Breast epithelium (tissue), 4 donors: ENCODE data around the gene CEP128. TPM values are rescaled to one million over a fixed set of nuclear protein-coding genes. Genes with fewer than 3 reads are reported as not detected.

Experiments used
- DNase-seq, 2 donors: peaks; one replicate each; pipeline ENCODE4 v3.0.0-alpha.2; 2019; ENCODE audit warnings: low spot score in 2 of 2
- H3K27ac ChIP-seq, 2 donors: fragments of 200-600 bp; sonication (generic) in 1 of 2; one replicate each; pipeline ENCODE4 v1.5.1; 2016 to 2019; ENCODE audit warnings: mild to moderate bottlenecking in 1 of 2
- H3K27me3 ChIP-seq, 2 donors: fragments of 200-600 bp; sonication (generic) in 1 of 2; one replicate each; pipeline versions ENCODE4 v1.5.1 to v1.6.0; 2017 to 2019; ENCODE audit warnings: control low read depth in 1 of 2, mild to moderate bottlenecking in 1 of 2
- H3K36me3 ChIP-seq: fragments of 200-600 bp; one replicate; pipeline ENCODE4 v1.5.1; 2019
- H3K4me1 ChIP-seq, 2 donors: fragments of 200-600 bp; sonication (generic); one replicate each; pipeline ENCODE4 v1.5.1; 2016 to 2019; ENCODE audit warnings: control low read depth in 1 of 2
- H3K4me3 ChIP-seq, 3 donors: fragments of 200-600 bp; sonication (generic); 1 replicate in 2 of 3; 2 replicates in 1 of 3; pipeline ENCODE4 v1.5.1; 2016 to 2019; ENCODE audit warnings: mild to moderate bottlenecking in 3 of 3, moderate library complexity in 2 of 3
- H3K9me3 ChIP-seq, 2 donors: fragments of 200-600 bp; sonication (generic) in 1 of 2; one replicate each; pipeline ENCODE4 v1.5.1; 2016 to 2019; ENCODE audit warnings: control low read depth in 1 of 2
- POLR2A ChIP-seq: fragments of 450-650 bp; IDR thresholded peaks from one replicate; pipeline ENCODE4 v1.6.1; 2016; ENCODE audit warnings: antibody characterized with exemption, mild to moderate bottlenecking, moderate library complexity
- POLR2AphosphoS5 ChIP-seq, 3 donors: sonication (generic); formaldehyde crosslinking; IDR thresholded peaks; one replicate each; pipeline ENCODE4 v1.6.1; 2017; ENCODE audit warnings: antibody characterized with exemption in 3 of 3
- intact Hi-C: fragments of 100-400 bp; cut with DNase I; formaldehyde crosslinking; loops from one replicate; pipeline ENCODE4 v1.15.1; 2023; ENCODE audit warnings: low total_unique reads
- total RNA-seq, 3 donors: library from RNA; depleted of rRNA; stranded (reverse); fragments of >200 nt; gene quantifications; one replicate each; pipeline ENCODE4 v1.1.0, GENCODE V29; 2016
- TF ChIP-seq, protein P1 (sequence below), 3 donors: fragments of 450-650 bp; IDR thresholded peaks; one replicate each; pipeline ENCODE4 v1.5.1; 2016 to 2017; ENCODE audit warnings: antibody characterized with exemption in 3 of 3, mild to moderate bottlenecking in 3 of 3, moderate library complexity in 3 of 3

Gene CEP128
- total RNA-seq, 3 donors from 2014 or later, result 10.2 to 16.1 (median 11.0) TPM

DNA sequence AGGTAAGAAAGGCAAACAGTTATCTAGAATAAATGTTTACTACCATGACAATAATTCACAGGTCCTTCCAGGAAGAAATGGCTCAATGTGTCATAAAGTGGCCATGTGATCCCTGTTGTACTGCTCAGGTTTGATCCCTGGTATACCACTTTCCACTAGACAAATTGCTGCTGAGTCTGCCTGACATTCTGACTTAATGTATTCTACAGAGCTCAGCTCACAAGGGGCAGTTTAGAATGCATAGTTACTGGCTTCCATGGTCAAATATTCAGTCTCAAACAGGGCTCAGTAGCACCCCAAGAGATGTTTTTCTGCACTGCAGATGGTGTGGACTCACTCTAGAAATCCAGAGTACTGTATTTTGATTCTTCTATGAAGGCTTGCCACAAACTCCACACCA is 35.7 kb upstream of the CEP128 start:
- H3K36me3 ChIP-seq, result no peaks in the 10 kb centered on the region
- no peaks in the 10 kb centered on the region for H3K4me1 ChIP-seq
- DNase-seq, result no peak
- no peak overlapping the region for H3K27ac ChIP-seq
- H3K9me3 ChIP-seq, result no peaks in the 10 kb centered on the region
- intact Hi-C loops, result no loop called here
- TF ChIP-seq POLR2A, result no peak
- no peak for TF ChIP-seq POLR2AphosphoS5 (IDR thresholded peaks at IDR 0.05)
- TF ChIP-seq, protein P1, sequence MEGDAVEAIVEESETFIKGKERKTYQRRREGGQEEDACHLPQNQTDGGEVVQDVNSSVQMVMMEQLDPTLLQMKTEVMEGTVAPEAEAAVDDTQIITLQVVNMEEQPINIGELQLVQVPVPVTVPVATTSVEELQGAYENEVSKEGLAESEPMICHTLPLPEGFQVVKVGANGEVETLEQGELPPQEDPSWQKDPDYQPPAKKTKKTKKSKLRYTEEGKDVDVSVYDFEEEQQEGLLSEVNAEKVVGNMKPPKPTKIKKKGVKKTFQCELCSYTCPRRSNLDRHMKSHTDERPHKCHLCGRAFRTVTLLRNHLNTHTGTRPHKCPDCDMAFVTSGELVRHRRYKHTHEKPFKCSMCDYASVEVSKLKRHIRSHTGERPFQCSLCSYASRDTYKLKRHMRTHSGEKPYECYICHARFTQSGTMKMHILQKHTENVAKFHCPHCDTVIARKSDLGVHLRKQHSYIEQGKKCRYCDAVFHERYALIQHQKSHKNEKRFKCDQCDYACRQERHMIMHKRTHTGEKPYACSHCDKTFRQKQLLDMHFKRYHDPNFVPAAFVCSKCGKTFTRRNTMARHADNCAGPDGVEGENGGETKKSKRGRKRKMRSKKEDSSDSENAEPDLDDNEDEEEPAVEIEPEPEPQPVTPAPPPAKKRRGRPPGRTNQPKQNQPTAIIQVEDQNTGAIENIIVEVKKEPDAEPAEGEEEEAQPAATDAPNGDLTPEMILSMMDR (IDR thresholded peaks at IDR 0.05), result no peak
- no peak overlapping the region for H3K4me3 ChIP-seq
- no peaks in the 10 kb centered on the region for H3K27me3 ChIP-seq

- Histone ChIP-seq H3K27me3 (no peaks in the 10 kb centered on the region), H3K36me3 (no peaks in the 10 kb centered on the region), H3K9me3 (no peaks in the 10 kb centered on the region), H3K4me3 (no peak overlapping the region), H3K4me1 (no peaks in the 10 kb centered on the region), H3K27ac (no peak overlapping the region)
- DNase-seq, result no peak
- no peak for TF ChIP-seq POLR2A
- TF ChIP-seq, protein P1 (IDR thresholded peaks at IDR 0.05), result no peak
- TF ChIP-seq POLR2AphosphoS5 (IDR thresholded peaks at IDR 0.05), result no peak
- intact Hi-C loops, result no loop called here
These were observed 33.1 kb upstream of the CEP128 start for GRCh38 chr14:80974679-80975078.

DNA sequence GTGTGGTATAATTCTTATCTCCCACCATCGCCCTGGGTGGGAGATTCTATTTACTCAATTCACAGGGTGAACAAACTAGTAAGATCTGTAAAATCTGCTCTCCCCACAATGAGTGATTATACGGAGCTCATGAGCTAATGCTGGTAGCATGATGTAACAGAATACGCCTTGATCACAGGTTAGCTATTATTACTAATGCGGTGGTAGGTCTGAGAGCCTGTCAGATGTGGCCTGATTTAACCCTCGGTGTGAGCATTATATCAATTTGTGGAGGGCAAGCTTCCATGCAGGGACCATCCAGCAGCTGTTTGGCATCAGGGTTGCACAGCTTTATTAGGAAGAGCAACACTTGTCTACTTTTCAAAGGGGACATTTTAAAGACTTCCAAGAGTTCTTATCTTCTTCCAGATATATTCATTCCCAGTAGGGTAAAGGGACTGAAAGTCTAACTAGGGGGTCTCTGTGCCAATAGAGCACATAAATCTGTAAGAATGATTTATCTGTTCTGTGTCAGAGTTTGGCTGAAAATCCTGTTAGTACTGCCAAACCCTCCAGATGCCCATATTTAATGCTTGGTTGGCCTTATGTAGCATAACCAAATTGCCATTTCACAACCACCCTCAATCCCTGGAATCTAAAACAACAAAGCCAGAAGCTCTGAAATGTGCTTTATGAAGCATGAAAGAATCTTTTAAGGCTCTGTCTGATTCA is 32.5 kb upstream of the CEP128 start:
- no peak for DNase-seq
- no peak overlapping the region for H3K4me3 ChIP-seq
- H3K36me3 ChIP-seq, result no peaks in the 10 kb centered on the region
- no peaks in the 10 kb centered on the region for H3K4me1 ChIP-seq
- no peaks in the 10 kb centered on the region for H3K27me3 ChIP-seq
- no peak for TF ChIP-seq POLR2AphosphoS5 (IDR thresholded peaks at IDR 0.05)
- TF ChIP-seq, protein P1 (IDR thresholded peaks at IDR 0.05), result no peak
- TF ChIP-seq POLR2A, result no peak
- no peaks in the 10 kb centered on the region for H3K9me3 ChIP-seq
- H3K27ac ChIP-seq, result no peak overlapping the region
- intact Hi-C loops, result no loop called here

DNA sequence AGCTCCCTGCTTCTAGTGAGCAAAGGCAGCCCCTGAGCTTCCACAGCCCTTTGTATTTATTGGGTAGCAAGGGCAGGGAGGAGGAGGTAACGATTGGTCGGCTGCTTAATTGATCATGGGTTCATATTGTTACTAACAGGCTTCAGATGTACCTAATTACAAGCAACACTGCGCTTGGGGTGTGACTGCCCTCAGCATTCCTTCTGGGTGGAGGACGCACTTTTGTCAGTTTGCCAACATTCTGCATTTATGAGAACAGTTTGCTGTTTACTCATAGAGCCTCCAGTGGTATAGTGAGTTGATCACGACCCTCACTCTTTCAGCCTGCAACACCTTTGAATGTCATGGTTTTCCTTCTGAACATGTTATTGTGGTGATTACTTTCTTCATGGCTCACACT is 23.5 kb upstream of the CEP128 start:
- no peak overlapping the region for H3K27ac ChIP-seq
- H3K9me3 ChIP-seq, result no peaks in the 10 kb centered on the region
- no peaks in the 10 kb centered on the region for H3K36me3 ChIP-seq
- no peaks in the 10 kb centered on the region for H3K4me1 ChIP-seq
- no peaks in the 10 kb centered on the region for H3K27me3 ChIP-seq
- H3K4me3 ChIP-seq, result no peak overlapping the region
- DNase-seq, result no peak
- TF ChIP-seq, protein P1 (IDR thresholded peaks at IDR 0.05), result no peak
- no peak for TF ChIP-seq POLR2AphosphoS5 (IDR thresholded peaks at IDR 0.05)
- TF ChIP-seq POLR2A, result no peak
- intact Hi-C loops, result no loop called here

DNA sequence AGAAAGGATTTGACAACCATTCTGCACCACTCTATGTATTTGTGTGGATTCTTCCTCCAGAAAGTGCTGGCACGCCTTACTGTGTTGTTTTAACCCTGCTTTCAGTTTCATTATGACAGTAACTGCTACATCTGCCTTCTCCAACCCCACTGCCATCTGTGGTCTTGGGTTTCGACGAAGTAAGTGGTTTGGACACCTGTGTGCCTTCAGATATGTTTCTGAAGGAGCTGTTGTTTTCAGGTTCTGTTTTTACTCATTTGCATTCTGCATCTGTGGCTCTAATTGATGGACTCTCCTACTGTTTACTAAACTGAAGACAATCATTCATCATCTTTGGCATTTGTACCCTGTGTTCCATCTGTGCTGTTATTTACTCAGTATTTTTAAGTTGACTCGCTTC is 18.0 kb upstream of the CEP128 start:
- Histone ChIP-seq H3K9me3 (no peaks in the 10 kb centered on the region), H3K4me3 (peak overlapping the region in 1 of 3 donors; percentile 30), H3K4me1 (peaks cover 0 to 2% of the 10 kb centered on the region in 2 donors), H3K27ac (no peak overlapping the region), H3K27me3 (no peaks in the 10 kb centered on the region), H3K36me3 (no peaks in the 10 kb centered on the region)
- TF ChIP-seq, protein P1 (IDR thresholded peaks at IDR 0.05), result no peak
- TF ChIP-seq POLR2AphosphoS5 (IDR thresholded peaks at IDR 0.05) (no peak), POLR2A (no peak)
- DNase-seq, result no peak
- intact Hi-C loops, result no loop called here
